Loucy (cell line): Measurements from ENCODE around the gene EAF2.

ENCODE experiments used
- EZH2phosphoT487 ChIP-seq: fragments of 200-600 bp; IDR thresholded peaks from 2 replicates; pipeline ENCODE4 v1.6.1; 2018; ENCODE audit warnings: antibody characterized with exemption, mild to moderate bottlenecking, moderate library complexity, borderline replicate concordance
- TF ChIP-seq, protein P1 (sequence below): fragments of 200-600 bp; sonication (generic); conservative IDR thresholded peaks from 2 replicates; pipeline ENCODE4 v1.5.1; 2014; ENCODE audit warnings: mild to moderate bottlenecking, antibody characterized with exemption, low read length

DNA sequence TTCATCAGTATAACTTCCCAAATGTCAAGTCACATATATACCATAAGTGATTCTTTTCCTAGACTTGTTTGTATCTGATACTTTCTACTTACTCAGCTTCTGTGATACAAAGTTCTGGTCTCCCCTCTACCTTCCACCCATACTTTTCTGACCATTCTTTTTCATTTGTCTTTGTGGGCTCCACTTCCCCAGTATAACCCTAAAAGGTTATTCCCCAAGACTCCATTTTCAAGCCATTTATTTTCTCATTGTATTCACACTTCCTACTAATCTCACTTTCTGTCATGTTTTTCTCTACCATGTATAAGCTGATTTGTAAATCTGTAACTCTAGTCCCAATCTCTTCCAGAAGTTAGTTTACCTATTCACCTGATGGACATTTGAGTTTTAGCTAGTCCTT is 34.1 kb upstream of the EAF2 start:
- TF ChIP-seq, protein P1, sequence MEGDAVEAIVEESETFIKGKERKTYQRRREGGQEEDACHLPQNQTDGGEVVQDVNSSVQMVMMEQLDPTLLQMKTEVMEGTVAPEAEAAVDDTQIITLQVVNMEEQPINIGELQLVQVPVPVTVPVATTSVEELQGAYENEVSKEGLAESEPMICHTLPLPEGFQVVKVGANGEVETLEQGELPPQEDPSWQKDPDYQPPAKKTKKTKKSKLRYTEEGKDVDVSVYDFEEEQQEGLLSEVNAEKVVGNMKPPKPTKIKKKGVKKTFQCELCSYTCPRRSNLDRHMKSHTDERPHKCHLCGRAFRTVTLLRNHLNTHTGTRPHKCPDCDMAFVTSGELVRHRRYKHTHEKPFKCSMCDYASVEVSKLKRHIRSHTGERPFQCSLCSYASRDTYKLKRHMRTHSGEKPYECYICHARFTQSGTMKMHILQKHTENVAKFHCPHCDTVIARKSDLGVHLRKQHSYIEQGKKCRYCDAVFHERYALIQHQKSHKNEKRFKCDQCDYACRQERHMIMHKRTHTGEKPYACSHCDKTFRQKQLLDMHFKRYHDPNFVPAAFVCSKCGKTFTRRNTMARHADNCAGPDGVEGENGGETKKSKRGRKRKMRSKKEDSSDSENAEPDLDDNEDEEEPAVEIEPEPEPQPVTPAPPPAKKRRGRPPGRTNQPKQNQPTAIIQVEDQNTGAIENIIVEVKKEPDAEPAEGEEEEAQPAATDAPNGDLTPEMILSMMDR, result no peak
- no peak for TF ChIP-seq EZH2phosphoT487
